Retinal pigment epithelial cell (primary cell): Measurements from ENCODE around the gene CTNNA2.

Source experiments
- DNase-seq: peaks from one replicate; pipeline ENCODE4 v3.0.0-alpha.2; 2010; ENCODE audit warnings: low read depth
- H3K4me3 ChIP-seq: 2 replicates; pipeline ENCODE4 v1.5.1; 2011; ENCODE audit warnings: mild to moderate bottlenecking, low read length, control low read depth, moderate library complexity
- TF ChIP-seq, protein P1 (sequence below): conservative IDR thresholded peaks from 2 replicates; pipeline ENCODE4 v1.5.1; 2011; ENCODE audit warnings: low read depth, low read length, control low read depth, inconsistent platforms

Gene CTNNA2

DNA sequence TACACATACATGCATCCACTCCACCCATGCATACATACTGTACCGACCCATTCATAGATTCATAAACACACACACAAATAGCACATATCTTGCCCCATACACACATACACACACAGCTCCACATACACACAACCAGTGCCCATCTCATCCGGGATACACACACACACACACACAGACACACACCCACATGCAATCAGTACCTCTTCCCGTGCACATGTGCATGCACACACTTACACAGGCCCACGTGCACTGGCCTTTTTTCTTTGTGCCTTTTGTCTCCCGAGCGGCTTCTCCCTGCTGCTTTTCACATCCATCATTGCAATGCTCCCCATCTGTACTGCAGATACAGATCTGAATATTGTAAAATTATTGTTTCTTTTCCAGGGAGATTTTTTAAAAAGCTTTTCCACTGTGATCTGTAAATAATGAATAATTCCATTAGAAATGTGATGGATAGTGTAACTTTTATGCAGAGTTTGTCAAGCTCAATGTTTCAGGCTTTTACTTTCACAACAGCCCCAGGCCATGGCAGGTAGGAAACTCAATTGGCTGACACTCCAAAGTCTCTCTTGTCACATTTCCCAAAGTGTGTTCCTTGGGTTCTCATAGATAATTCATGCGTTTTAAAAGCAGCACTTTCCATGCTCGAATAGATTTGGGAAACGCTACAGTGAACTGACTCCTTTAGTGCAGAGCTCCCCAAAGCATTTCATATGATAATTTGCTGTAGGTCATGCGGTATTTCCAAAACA is 393.5 kb downstream of the CTNNA2 start:
- DNase-seq, result no peak
- TF ChIP-seq, protein P1, sequence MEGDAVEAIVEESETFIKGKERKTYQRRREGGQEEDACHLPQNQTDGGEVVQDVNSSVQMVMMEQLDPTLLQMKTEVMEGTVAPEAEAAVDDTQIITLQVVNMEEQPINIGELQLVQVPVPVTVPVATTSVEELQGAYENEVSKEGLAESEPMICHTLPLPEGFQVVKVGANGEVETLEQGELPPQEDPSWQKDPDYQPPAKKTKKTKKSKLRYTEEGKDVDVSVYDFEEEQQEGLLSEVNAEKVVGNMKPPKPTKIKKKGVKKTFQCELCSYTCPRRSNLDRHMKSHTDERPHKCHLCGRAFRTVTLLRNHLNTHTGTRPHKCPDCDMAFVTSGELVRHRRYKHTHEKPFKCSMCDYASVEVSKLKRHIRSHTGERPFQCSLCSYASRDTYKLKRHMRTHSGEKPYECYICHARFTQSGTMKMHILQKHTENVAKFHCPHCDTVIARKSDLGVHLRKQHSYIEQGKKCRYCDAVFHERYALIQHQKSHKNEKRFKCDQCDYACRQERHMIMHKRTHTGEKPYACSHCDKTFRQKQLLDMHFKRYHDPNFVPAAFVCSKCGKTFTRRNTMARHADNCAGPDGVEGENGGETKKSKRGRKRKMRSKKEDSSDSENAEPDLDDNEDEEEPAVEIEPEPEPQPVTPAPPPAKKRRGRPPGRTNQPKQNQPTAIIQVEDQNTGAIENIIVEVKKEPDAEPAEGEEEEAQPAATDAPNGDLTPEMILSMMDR, result no peak
- H3K4me3 ChIP-seq, result no peak overlapping the region

DNA sequence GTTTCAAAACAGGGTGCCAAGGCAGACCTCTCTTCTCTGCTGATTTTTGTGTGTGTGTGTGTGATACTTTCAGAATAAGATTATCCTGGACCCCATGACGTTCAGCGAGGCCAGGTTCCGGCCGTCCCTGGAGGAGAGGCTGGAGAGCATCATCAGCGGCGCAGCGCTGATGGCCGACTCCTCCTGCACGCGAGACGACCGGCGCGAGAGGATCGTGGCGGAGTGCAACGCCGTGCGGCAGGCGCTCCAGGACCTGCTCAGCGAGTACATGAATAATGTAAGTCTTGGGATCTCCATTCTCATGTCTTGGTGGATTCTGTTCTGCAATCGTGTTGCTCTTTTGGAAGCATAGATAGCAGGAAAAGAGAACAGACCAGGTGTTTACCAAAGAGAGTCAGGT is 396.7 kb downstream of the CTNNA2 start:
- TF ChIP-seq, protein P1, result no peak
- DNase-seq, result no peak
- no peak overlapping the region for H3K4me3 ChIP-seq

DNA sequence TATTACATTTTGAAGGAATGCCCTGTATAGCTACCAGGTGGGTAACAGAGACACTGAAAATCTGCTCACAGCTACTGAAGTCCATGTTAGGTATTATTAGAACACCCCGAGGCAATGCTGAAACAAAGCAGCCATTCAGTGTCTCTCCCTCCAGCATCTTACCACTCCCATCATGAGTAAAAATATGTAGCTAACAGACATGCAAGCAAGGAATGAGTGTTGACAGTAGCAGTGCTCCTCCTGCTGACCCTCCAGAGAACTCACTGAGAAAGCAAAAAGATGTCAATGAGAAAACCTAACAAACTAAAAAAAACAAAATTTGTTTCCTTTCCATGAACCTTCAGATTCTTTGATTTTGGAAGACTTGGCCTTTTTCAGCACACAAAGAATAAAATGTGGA is 397.8 kb downstream of the CTNNA2 start:
- no peak for DNase-seq
- TF ChIP-seq, protein P1, result no peak
- no peak overlapping the region for H3K4me3 ChIP-seq

DNA sequence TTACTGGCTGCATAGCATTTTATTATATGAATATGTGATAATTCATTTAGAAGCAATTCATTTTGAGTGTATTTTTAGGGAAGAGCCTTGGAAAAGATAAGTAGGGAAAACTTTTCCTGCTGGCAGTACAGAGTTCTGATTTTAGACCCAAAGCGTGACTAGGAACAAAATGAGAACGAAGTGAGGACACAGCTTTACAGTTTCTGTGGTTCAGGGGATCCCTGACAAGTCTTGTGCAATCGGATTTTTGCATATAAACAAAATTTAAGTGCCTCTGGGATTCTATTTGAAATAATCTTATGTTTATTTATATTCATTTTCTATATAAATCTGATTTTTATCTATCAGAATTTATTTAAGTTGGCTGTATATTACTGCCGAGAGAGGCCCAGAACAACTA is 402.6 kb downstream of the CTNNA2 start:
- no peak overlapping the region for H3K4me3 ChIP-seq
- TF ChIP-seq, protein P1, result no peak
- DNase-seq, result no peak

DNA sequence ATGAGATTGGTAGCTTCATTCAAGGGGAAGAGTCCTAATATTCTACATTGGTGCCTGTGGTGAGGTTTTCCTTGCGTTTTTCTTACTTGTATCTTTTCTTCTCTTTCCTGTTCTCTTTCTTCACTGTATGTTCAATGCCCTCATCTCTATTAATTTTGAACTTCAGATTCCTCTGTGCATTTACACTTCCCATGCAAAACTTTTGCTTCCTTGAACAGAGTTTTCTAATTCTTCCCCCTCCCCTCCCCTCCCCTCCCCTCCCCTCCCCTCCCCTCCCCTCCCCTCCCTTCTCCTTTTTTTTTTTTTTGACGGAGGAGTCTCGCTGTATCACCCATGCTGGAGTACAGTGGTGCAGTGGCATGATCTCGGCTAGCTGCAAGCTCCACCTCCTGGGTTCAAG is 403.4 kb downstream of the CTNNA2 start:
- no peak overlapping the region for H3K4me3 ChIP-seq
- DNase-seq, result no peak
- TF ChIP-seq, protein P1, result no peak

DNA sequence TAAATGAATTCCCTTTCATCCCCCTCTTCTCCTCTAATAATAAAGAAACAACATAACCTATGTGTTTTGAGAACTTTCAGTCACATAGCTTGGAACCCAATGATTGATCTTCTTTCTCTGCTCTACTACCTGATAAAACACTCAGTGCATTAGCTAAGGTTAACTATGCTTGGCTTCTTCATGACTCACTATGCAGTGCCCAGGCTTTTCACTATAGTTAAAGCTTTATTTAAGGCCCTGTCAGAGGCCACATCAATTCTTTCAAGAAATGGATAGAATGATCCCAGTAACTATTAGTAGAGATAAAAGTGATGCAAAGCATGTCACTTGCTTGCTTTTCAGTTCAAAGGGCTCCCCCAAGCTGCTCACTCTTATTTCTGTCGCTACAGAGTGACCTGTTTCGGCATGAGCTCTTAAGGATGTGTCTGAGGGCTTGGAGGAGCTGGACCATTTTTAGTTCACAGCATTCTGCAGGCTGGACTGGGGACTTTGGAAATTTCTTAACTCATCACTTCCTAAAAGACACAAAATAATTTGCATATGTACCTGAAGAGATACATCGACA is 407.7 kb downstream of the CTNNA2 start:
- no peak for DNase-seq

DNA sequence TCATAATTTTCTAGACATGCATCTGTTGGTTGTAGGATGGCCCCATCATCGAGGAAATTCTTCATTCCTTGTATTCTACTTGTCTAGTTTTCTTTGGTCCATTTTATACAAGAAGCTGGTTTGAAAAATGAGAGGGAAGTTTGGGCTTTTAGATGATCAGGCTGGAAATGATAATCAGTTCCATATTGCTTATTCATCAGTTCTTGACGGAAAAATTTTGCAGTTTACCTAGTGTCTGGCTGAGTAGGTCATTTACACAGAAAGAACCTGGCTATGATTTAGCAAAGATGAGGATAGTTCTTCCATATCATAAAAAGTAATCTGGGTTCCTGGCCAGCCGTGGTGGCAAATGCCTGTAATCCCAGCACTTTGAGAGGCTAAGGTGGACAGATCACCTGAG is 416.8 kb downstream of the CTNNA2 start:
- TF ChIP-seq, protein P1, result no peak
- no peak overlapping the region for H3K4me3 ChIP-seq
- DNase-seq, result no peak

More for the DNA sequence above, 407.7 kb downstream of the CTNNA2 start:
- TF ChIP-seq, protein P1, result no peak
- no peak overlapping the region for H3K4me3 ChIP-seq
